ENCODE data around the gene ZMYND8.
"Not testable (repeated sequence)": the region's sequence is repeated elsewhere in the genome, so short reads cannot be mapped to it uniquely, and the experiment has no call there.

Gene ZMYND8

GRCh38 chr20:47189060-47189459 lies 167.4 kb downstream of the ZMYND8 start:
- H3K9ac ChIP-seq (ENCODE audit: low read depth, low read length): no peak overlapping the region
- no peak overlapping the region for H3K4me3 ChIP-seq (ENCODE audit: low read depth, low read length)
- no peaks in the 10 kb centered on the region for H3K27me3 ChIP-seq (ENCODE audit: control insufficient read depth, insufficient read depth, low read length)
- no peaks in the 10 kb centered on the region for H3K36me3 ChIP-seq (ENCODE audit: control insufficient read depth, insufficient read depth, low read length)
- H3K4me1 ChIP-seq (ENCODE audit: control insufficient read depth, insufficient read depth, low read length): peaks cover 3% of the 10 kb centered on the region
- H3K9me3 ChIP-seq (ENCODE audit: control insufficient read depth, insufficient read depth, low read length): no peaks in the 10 kb centered on the region

GRCh38 chr20:47188540-47188939 lies 168.0 kb downstream of the ZMYND8 start:
- no peak overlapping the region for H3K4me3 ChIP-seq (ENCODE audit: low read depth, low read length)
- no peak overlapping the region for H3K9ac ChIP-seq (ENCODE audit: low read depth, low read length)
- H3K27me3 ChIP-seq (ENCODE audit: control insufficient read depth, insufficient read depth, low read length): no peaks in the 10 kb centered on the region
- H3K36me3 ChIP-seq (ENCODE audit: control insufficient read depth, insufficient read depth, low read length): peaks cover 5% of the 10 kb centered on the region
- peaks cover 3% of the 10 kb centered on the region for H3K4me1 ChIP-seq (ENCODE audit: control insufficient read depth, insufficient read depth, low read length)
- no peaks in the 10 kb centered on the region for H3K9me3 ChIP-seq (ENCODE audit: control insufficient read depth, insufficient read depth, low read length)

GRCh38 chr20:47187450-47188195 lies 168.9 kb downstream of the ZMYND8 start:
- Histone ChIP-seq H3K36me3 (ENCODE audit: control insufficient read depth, insufficient read depth, low read length) (peaks cover 7% of the 10 kb centered on the region), H3K4me3 (ENCODE audit: low read depth, low read length) (no peak overlapping the region), H3K9me3 (ENCODE audit: control insufficient read depth, insufficient read depth, low read length) (no peaks in the 10 kb centered on the region), H3K9ac (ENCODE audit: low read depth, low read length) (no peak overlapping the region), H3K27me3 (ENCODE audit: control insufficient read depth, insufficient read depth, low read length) (no peaks in the 10 kb centered on the region), H3K4me1 (ENCODE audit: control insufficient read depth, insufficient read depth, low read length) (peaks cover 3% of the 10 kb centered on the region)

GRCh38 chr20:47183367-47183766 lies 173.1 kb downstream of the ZMYND8 start:
- Histone ChIP-seq H3K4me3 (ENCODE audit: low read depth, low read length) (no peak overlapping the region), H3K9ac (ENCODE audit: low read depth, low read length) (no peak overlapping the region), H3K4me1 (ENCODE audit: control insufficient read depth, insufficient read depth, low read length) (no peaks in the 10 kb centered on the region), H3K36me3 (ENCODE audit: control insufficient read depth, insufficient read depth, low read length) (peaks cover 7% of the 10 kb centered on the region), H3K9me3 (ENCODE audit: control insufficient read depth, insufficient read depth, low read length) (no peaks in the 10 kb centered on the region), H3K27me3 (ENCODE audit: control insufficient read depth, insufficient read depth, low read length) (no peaks in the 10 kb centered on the region)

GRCh38 chr20:47181056-47181862 lies 175.2 kb downstream of the ZMYND8 start:
- Histone ChIP-seq H3K9ac (ENCODE audit: low read depth, low read length) (no peak overlapping the region), H3K4me3 (ENCODE audit: low read depth, low read length) (no peak overlapping the region), H3K27me3 (ENCODE audit: control insufficient read depth, insufficient read depth, low read length) (no peaks in the 10 kb centered on the region), H3K9me3 (ENCODE audit: control insufficient read depth, insufficient read depth, low read length) (no peaks in the 10 kb centered on the region), H3K36me3 (ENCODE audit: control insufficient read depth, insufficient read depth, low read length) (peaks cover 7% of the 10 kb centered on the region), H3K4me1 (ENCODE audit: control insufficient read depth, insufficient read depth, low read length) (no peaks in the 10 kb centered on the region)

- H3K9me3 ChIP-seq (ENCODE audit: control insufficient read depth, insufficient read depth, low read length): no peaks in the 10 kb centered on the region
- H3K4me3 ChIP-seq (ENCODE audit: low read depth, low read length): no peak overlapping the region
- H3K9ac ChIP-seq (ENCODE audit: low read depth, low read length): no peak overlapping the region
- H3K27me3 ChIP-seq (ENCODE audit: control insufficient read depth, insufficient read depth, low read length): no peaks in the 10 kb centered on the region
- peaks cover 7% of the 10 kb centered on the region for H3K36me3 ChIP-seq (ENCODE audit: control insufficient read depth, insufficient read depth, low read length)
- no peaks in the 10 kb centered on the region for H3K4me1 ChIP-seq (ENCODE audit: control insufficient read depth, insufficient read depth, low read length)
These were observed 177.2 kb downstream of the ZMYND8 start for GRCh38 chr20:47179267-47179666.

- Histone ChIP-seq H3K36me3 (ENCODE audit: control insufficient read depth, insufficient read depth, low read length) (peaks cover 5% of the 10 kb centered on the region), H3K4me1 (ENCODE audit: control insufficient read depth, insufficient read depth, low read length) (no peaks in the 10 kb centered on the region), H3K27me3 (ENCODE audit: control insufficient read depth, insufficient read depth, low read length) (no peaks in the 10 kb centered on the region), H3K4me3 (ENCODE audit: low read depth, low read length) (no peak overlapping the region), H3K9ac (ENCODE audit: low read depth, low read length) (no peak overlapping the region), H3K9me3 (ENCODE audit: control insufficient read depth, insufficient read depth, low read length) (no peaks in the 10 kb centered on the region)
These were observed 177.6 kb downstream of the ZMYND8 start for GRCh38 chr20:47178851-47179250.

- Histone ChIP-seq H3K27me3 (ENCODE audit: control insufficient read depth, insufficient read depth, low read length) (no peaks in the 10 kb centered on the region), H3K36me3 (ENCODE audit: control insufficient read depth, insufficient read depth, low read length) (no peaks in the 10 kb centered on the region), H3K4me1 (ENCODE audit: control insufficient read depth, insufficient read depth, low read length) (no peaks in the 10 kb centered on the region), H3K4me3 (ENCODE audit: low read depth, low read length) (no peak overlapping the region), H3K9ac (ENCODE audit: low read depth, low read length) (no peak overlapping the region), H3K9me3 (ENCODE audit: control insufficient read depth, insufficient read depth, low read length) (no peaks in the 10 kb centered on the region)
These were observed 178.2 kb downstream of the ZMYND8 start for GRCh38 chr20:47178277-47178676.

- H3K4me3 ChIP-seq (ENCODE audit: low read depth, low read length); H3K27me3 ChIP-seq (ENCODE audit: control insufficient read depth, insufficient read depth, low read length); H3K9ac ChIP-seq (ENCODE audit: low read depth, low read length); H3K4me1 ChIP-seq (ENCODE audit: control insufficient read depth, insufficient read depth, low read length); H3K36me3 ChIP-seq (ENCODE audit: control insufficient read depth, insufficient read depth, low read length); H3K9me3 ChIP-seq (ENCODE audit: control insufficient read depth, insufficient read depth, low read length): not testable (repeated sequence)
These were observed 180.3 kb downstream of the ZMYND8 start for GRCh38 chr20:47176217-47176616.

GRCh38 chr20:47175493-47175892 lies 181.0 kb downstream of the ZMYND8 start:
- no peaks in the 10 kb centered on the region for H3K9me3 ChIP-seq (ENCODE audit: control insufficient read depth, insufficient read depth, low read length)
- H3K9ac ChIP-seq (ENCODE audit: low read depth, low read length): no peak overlapping the region
- H3K36me3 ChIP-seq (ENCODE audit: control insufficient read depth, insufficient read depth, low read length): no peaks in the 10 kb centered on the region
- H3K27me3 ChIP-seq (ENCODE audit: control insufficient read depth, insufficient read depth, low read length): no peaks in the 10 kb centered on the region
- no peak overlapping the region for H3K4me3 ChIP-seq (ENCODE audit: low read depth, low read length)
- H3K4me1 ChIP-seq (ENCODE audit: control insufficient read depth, insufficient read depth, low read length): no peaks in the 10 kb centered on the region

GRCh38 chr20:47174456-47175243 lies 181.8 kb downstream of the ZMYND8 start:
- H3K9ac ChIP-seq (ENCODE audit: low read depth, low read length): no peak overlapping the region
- H3K4me1 ChIP-seq (ENCODE audit: control insufficient read depth, insufficient read depth, low read length): no peaks in the 10 kb centered on the region
- no peaks in the 10 kb centered on the region for H3K36me3 ChIP-seq (ENCODE audit: control insufficient read depth, insufficient read depth, low read length)
- H3K27me3 ChIP-seq (ENCODE audit: control insufficient read depth, insufficient read depth, low read length): no peaks in the 10 kb centered on the region
- H3K4me3 ChIP-seq (ENCODE audit: low read depth, low read length): no peak overlapping the region
- H3K9me3 ChIP-seq (ENCODE audit: control insufficient read depth, insufficient read depth, low read length): no peaks in the 10 kb centered on the region
